ENCODE measurements around the gene MECP2.

MECP2 gene

DNA sequence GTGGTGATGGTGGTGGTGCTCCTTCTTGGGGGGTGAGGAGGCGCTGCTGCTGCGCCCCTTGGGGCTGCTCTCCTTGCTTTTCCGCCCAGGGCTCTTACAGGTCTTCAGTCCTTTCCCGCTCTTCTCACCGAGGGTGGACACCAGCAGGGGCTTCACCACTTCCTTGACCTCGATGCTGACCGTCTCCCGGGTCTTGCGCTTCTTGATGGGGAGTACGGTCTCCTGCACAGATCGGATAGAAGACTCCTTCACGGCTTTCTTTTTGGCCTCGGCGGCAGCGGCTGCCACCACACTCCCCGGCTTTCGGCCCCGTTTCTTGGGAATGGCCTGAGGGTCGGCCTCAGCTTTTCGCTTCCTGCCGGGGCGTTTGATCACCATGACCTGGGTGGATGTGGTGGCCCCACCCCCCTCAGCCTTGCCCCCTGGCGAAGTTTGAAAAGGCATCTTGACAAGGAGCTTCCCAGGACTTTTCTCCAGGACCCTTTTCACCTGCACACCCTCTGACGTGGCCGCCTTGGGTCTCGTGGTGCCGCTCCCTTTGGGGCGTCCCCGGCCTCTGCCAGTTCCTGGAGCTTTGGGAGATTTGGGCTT, 66.7 kb downstream of the MECP2 start:
- DNase-seq, result no peak

DNA sequence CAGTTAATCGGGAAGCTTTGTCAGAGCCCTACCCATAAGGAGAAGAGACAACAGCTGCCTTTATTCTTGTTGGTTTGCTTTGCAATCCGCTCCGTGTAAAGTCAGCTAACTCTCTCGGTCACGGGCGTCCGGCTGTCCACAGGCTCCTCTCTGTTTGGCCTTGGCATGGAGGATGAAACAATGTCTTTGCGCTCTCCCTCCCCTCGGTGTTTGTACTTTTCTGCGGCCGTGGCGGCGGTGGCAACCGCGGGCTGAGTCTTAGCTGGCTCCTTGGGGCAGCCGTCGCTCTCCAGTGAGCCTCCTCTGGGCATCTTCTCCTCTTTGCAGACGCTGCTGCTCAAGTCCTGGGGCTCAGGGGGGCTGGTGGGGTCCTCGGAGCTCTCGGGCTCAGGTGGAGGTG, 67.3 kb downstream of the MECP2 start:
- DNase-seq, result no peak

DNA sequence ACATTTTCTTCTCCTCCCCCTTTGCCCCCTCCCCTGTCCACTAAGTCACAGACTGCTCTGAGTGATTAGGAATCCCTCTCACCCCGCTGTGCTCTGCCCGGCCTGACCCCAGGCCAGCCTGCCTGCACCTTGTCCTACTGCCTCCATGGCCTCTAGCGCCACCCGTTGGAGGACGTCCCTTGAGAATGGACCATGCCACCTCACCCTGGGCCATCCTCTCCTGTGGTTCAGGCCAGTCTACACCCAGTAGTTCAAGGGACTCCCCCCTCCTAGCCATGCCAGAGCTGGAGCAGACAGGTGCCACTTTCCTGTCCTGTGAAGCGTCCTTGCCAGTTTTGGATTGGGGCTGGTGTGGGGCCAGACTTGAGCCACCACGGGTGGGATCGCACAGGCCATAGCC, 68.1 kb downstream of the MECP2 start:
- DNase-seq, result no peak

DNA sequence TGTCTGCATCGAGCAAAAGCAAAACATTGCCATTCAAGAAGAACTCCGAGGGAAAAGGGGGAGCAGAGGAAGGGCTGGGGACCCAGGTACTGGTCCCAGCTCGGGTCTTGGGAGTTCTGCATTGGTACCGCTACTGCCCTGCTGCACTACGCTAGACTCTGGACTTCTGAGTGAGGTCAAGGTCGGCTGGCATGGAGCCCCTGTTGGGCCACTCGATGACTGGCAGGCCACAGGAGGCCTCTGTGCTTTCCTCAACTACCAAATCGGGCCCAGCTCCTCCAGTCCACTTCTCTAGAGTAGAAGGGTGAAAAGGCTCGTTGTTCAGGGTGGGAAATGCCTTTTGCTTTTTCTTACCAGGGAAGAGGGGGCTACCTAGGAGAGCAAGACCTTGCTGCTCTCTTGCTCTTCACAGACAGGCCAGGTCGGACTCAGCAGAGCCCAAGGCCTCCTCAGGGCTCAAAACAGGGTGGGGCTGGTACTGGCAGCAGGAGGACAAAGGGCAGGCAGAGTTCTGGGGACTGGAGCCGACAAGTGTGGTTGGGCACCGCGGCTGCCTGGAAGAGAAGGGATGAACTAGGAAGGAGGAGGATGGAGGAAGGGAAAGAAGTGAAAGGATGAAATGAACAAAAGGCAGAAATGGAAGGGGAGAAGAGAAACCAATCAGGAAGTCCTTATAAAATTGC, 68.9 kb downstream of the MECP2 start:
- no peak for DNase-seq

DNA sequence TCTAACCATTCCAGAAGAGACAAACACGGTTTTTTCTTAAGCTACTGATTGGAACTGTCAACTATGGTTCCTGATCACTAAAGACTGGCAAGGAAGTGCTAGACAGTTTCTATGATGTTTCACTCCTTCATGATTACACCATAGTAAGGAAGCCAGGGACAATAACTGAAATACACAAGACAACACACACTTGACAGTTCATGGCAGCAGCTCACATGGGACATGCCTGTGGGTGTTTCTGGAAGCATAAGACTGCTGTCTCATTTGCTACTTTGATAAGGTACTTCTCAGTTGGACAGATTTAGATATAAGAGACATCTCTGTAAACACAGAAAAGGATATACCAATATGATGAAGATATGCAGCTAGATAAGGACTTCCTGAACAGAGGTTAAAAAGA, 69.5 kb downstream of the MECP2 start:
- no peak for DNase-seq

DNA sequence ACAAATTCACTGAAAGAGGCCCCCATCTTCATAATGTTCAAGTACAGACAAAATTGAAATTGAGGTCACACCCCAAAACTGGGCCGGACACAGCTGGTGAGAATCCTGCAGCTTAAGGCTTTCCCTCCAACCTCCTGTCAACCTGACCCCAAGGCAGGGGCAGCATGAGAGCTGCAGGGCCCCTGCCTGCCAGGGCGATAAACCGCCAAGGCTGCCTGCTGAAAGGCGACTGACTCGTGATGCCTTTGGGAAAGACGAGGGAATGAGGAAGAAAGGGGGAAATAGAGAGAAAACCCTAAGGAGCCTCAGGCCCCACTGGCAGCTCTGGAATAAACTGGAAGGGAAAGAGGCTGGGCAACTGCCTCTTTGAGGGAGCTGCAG, 70.5 kb downstream of the MECP2 start:
- no peak for DNase-seq

DNA sequence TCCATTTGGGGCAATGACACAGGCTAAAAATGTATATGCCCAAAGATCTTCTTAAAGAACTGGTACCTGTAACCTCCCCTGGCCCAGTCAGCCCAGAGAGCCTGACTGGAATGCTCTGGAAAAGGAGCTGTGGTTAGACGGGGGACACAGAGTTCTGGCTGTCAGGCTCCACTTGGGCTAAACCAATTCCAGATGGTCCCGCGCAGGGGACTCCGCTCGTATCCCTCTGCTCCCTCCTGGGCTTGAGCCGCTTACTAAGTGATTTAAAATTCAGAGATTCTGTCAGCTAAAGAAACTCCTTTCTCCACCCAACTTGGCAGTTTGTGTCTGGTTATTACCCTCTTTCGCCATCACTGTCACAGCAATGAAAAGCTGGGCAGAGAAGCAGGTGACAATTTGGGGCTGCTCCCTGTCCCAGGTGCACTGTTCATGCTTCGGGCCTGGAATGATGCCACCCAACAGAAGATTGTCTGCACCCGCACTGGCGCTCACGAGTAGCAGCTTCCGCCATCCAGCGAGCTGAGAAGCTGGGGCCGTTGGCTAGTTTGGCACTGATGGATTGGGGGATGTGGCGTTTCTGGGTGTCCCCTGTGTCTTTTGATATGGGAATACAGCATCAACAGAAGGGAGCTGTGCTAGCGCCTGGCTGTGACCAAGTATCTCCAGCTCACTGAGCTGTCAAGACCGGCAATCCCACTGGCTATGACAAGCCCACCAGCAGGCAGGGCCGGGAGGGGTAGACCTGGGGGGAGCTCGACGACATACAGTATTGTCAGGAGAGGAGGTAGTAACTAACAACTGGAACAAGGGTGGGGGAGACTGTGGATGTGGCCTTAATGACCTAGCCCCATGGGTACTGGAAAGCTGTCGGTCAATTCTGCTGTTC, 71.1 kb downstream of the MECP2 start:
- no peak for DNase-seq

DNA sequence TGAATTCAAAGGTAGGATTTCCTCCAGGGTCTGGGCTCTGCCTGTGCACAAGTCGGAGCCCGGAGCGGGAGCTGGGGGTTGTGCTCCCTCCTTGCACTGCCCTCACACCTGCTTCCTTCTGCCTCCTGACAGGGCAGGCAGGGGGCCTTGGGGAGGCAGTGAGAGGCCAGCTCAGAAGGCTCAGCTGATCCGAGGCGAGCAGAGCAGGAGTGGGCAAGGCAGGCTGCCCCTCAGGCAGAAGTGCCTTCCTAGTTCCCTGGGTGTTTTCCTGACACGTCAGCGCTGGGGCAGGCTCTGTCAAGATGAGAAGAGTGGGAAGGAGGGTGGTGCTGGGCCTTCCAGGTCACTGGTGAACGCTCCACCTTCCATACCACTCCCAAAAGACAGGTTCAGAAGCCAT, 72.3 kb downstream of the MECP2 start:
- DNase-seq, result no peak

DNA sequence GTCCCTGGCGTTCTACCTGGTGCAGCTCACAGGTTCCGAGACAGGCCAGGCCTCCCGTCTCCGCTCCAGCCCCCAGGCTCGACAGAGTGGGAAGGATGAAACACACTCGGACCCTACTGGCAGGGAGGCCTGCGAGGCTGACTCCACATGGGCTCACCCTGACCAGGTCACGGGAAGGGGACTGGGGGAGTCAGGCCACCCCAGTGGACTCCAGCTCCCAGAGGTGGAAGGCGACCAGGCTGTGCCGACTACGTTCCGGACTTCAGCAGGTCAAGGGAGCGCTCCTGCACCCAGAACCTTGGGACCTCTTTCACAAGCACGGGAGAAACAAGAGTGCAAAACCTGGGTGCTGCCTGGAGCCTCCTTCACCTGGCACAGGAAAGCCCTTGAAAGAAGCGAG, 73.2 kb downstream of the MECP2 start:
- no peak for DNase-seq

DNA sequence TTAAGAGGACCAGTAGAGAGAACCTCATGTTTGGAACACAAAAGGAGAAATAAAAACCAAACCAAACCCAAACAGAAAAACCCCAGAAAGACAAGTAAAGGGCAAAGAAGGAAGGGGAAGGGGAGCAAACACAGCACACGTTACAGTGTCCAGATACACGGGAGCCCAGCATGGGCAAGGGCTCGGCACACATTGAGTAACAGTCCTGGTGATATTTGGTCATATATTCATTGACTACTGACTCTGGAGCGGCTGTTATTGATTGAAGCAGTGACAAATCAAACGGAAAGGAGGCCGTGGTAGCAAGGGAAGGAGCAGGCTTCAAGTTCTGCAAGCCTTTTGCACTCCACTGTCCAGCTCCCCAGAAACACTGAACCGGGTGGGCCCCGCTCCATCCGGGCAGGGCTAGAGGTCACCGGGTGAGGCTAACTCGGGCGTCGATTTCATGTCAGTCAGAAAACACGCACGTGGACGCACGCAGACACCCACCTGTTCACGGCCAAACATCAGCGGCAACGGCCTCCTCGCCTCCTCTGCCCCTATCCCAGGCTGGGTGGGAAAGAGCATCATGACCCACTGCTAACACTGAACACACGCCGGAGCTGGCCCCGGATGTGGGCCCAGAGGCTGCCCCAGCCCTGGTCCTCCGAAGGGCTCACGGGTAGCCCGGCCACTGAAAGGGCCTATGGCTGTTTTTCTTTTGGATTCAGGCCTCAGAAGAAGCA, 74.1 kb downstream of the MECP2 start:
- DNase-seq, result no peak

DNA sequence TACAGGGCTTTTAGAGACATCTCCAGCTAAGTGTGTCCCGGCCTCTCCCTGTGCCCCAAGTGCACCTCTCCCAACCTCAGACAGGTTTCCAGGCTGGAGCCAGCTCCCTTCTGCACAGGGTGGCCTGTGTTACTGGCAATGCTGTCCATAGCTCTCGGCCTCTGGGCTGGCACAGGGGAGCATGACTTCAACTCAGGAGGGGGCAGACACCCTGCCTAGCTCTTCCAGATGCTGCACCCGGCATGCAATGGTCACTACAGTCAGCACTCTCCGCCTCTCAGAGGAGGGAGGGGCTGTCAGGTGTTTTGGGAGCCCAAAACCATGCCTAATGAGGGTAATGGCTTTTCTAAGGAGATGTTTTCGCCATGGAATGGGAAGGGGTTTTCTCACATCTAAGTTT, 75.4 kb downstream of the MECP2 start:
- no peak for DNase-seq

DNA sequence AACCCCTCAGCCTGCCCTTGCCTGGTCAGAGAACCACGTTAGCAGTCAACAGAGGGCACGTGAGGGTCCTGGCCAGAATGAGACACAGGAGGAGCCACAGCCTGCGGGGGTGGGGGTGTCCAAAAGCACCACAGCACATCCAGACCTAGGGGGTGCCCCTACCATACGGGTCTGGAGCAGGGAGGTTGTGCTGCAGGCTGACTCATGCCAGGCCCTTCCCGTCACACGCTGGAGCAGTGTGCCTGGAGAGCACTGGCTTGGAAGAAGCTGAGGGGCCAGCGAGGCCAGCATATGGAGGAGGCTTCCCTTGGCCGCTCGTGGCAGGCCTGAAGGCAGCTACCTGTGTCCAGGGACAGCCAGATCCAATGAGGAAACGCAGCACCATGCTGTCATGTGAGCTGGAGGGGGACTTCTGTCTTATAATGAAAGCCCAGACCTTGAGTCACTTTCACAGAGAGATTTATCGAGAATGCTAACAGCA, 76.3 kb downstream of the MECP2 start:
- no peak for DNase-seq

DNA sequence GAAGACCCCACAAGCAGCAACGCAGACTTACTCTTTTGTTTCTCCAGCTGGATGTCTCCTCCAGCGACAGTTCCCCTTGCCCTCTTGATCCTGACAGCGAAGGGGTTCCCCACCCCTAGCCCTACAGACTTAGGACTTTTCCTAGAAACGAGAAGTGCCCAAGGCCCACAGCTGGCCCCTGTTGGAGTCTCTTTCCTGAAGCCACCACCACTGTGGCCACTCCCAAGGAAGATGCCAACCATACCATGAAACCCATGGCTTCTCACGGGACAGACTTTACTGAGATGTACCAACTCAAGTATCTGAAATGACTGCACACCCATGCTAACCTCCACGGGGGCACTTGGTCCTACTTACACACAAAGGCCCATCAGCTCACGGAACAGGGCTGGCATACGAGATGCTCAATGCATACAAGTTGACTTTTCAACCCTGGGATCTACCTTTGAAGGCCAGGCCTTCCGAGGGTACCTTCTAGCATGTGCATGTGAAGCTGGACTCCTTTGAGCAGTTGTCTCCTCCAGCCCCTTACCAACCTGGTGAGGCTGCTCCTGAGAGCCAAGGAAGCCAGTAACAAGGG, 76.9 kb downstream of the MECP2 start:
- no peak for DNase-seq

DNA sequence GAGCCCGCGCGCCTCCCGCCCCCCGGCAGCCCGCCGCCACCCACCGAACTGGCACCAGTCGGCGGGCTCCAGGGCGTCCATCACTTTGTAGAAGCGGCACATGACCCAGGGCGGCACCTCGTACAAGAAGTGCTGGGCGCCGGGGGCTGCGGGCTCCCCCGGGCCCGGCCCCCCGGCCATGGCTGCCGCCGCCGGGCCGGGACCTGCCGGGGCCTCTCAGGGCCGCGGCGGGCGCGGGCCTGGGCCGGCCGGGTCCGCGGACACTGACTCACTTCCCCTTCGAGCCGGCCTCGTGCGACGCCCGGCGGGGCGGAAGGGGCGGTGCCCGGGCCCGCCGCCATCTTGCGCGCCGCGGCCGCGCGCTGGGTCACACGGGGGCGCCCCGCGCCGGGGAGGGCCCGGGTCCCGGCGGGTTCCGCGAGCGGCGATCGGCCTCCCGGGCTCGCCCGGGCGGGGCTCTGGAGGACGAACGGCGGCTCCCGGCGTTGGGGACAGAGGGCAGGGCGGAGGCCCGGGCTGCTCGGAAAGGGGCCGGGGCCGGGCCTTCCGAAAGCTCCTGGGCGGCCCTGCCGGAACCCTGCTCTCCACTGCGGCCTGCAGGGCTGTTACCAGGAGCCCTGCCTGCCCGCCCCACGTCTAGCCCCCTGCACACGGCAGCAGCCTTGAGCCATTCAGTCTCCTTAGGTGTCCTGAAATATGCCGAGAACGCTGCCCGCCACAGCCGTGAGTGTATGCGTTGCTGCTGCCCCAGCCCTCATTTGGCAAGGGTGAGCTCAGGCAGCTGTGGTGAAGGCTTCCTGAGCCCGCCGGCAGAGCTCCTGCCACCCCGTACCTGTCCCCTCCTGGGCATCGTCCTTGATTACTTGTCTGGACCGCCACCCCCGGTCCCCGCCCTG, 77.6 kb downstream of the MECP2 start, which contains the start of gene IRAK1:
Gene IRAK1 (minus strand): TSS at position 270 of the 896 bp plus-strand sequence. CDS start 90 bp downstream, at position 180.
- DNase-seq, result peak; percentile 54

DNA sequence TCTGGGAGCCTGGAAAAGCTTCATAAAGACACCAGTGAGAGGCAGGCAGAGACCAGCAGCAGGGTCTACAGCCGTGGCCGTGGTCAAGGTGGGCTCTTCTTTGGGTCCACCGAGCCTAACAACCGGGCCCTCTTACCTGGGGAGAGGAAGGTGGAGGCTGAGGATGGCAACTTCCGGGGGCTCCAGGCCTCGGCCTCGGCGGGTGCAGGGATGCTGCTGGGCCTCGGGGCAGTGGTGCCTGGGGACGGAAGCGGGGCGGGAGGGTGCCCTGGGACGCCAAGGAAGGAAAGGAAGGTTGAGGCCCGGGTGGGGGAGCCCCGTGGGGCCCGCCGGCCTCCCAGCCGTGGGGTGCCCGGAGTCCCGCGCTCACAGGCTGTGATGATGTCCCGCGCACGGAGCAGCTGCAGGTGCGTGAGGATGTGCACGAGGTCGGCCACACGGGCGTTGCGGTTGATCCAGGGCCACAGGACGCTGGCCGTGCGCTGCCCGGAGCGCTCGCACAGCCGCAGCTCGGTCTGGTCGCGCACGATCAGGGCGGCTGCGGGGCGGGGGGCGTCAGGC, 78.4 kb downstream of the MECP2 start:
- DNase-seq, result peak; percentile 15

DNA sequence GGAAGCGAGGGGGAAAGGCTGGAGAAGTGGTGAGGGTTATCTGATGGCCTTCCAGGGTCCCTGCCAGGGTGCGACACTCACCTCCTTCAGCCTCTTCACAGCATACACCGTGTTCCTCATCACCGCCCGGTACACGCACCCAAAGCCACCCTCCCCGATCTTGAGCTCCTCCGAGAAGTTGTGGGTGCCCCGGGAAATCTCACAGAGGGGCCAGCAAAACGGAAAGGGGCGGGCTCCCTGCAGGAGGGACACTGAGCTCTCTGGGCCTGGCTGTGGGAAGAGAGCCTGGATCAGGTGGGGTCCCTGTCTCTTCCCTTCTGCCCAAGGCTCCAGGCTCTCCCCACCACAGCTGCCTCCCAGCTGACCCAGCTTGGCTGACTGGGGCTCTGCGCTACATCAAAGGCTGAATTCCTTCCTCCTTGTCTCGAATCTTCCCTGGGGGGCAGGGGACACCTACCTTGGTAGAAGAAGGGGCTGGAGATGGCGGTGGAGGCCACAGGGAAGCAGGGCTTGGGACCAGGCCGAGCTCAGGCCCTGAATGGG, 78.9 kb downstream of the MECP2 start:
- DNase-seq, result no peak

DNA sequence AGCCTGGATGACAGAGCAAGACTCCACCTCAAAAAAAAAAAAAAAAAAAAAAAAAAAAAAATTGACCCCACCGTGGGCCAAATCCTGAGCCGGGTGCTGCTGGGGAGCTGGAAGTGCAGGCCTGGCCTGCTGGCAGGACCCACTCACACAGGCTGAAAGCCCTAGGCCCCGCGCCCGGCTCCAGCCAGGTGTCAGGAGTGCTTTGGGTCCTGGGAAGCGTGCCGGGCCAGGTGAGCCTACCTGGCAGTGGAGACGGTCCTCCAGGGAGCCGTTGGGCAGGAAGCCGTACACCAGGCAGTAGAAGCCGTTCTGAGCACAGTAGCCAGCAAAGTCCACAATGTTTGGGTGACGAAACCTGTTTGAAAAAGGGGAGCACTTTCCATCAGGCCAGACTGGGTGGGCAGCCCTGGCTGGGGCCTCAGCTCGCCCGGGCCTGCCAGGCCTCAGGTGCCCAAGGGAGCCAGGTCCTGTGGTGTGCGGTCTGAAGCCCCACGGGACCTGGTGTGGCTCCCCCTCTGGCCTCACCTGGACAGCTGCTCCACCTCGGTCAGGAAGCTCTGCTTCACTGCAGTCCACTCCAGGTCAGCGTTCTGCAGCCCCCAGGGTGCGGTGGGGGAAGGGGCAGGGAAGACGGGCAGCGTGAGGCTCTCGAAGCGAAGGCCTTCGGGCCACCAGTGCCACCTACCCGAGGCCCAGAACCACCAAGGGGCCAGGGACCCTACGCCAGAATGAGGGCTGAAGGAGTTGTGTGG, 79.6 kb downstream of the MECP2 start:
- no peak for DNase-seq

DNA sequence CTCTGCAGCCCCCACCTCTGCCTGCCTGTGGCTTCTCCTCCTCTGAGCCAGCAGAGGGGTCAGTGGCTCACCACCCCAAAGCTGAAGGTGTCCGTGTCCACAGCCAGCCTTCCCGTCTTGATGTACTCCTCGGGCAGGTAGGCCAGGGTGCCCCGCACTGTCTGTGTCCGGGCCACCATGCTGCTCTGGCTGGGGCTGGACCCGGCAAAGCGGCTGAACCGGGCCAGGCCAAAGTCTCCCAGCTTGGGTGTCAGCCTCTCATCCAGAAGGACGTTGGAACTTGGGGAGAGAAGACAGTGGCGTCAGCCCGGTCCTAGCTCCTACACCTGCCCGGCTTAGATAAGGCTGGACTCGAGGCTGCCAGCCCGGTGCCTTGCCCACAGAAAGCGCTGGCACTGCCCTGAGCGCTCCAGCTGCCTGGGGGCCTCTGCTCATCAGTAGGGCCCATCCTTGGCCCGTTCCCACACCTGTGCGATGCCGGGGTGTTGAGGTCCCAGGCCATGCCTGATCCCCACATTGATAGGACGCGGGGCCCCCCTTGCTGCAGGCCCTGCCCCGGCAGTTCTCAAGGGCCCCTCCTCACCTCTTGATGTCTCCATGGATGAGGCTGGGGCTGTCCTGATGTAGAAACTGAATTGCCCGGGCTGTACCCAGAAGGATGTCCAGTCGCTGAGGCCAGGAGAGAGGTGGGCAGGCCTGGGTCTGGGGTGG, 81.0 kb downstream of the MECP2 start:
- DNase-seq, result no peak

DNA sequence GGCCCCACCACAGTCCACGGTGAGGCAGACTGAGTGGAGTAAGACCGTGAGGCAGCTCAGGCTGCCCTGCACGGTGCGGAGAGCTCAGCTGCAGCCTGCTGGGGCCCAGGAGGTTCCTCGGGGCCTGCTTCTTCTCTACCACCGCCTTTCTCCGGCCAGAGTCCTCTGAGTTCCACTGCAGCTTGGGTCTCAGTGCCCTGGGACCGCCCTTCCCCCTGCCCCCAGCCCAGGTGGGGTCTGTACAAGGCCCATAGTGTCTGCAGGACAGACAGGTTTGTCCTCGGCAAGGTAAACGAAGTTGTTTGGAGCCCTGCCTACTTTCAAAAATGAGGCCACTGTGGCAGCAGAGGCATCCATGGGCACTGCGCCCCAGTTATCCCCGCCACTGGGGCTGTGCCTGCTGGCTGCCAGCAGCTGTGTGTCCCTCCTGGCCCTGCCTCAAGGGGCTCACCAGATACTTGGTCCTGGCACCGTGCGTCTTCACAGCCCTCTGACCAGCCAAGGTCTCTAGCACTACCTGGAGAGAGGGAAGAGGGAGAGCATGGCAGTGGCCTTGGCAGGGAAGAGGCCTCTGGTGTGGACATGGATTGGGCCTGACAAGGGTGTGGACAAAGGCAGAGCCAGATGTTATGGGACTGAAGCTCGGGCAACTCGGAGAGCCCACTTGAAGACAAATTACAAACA, 81.8 kb downstream of the MECP2 start:
- DNase-seq, result no peak
